ENCODE measurements around the gene ACACB. TPM values are rescaled to one million over a fixed set of nuclear protein-coding genes. Genes with fewer than 3 reads are reported as not detected.
A peak's percentile ranks its signal among the peaks of the same experiment; 100 is the strongest.

The ACACB gene
- total and polyA plus RNA-seq, 7 experiments from 2014 or later, result 3.8 to 58.3 (median 30.9) TPM

DNA sequence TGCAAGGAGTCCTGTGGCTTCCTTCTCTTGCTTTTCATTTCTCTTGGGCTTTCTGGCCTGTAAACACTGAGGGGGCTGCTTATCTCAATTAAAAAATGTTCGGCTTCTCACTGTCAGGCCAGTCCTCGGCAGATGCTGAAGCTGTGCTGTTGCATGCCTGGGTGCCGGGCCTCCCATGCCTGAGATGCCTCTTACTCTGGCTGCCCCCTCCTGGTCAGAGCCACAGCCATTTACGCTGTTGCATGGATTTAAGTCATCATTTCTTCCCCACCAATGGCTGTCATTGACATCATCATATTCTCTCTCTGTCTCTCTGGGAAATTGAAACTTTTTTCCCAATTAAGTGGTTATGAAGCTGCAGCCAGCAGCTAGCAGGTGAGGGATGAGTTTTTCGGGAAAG, 139.0 kb downstream of the ACACB start:
- no peaks in the 10 kb centered on the region for H3K4me1 ChIP-seq (ENCODE audit: control insufficient read depth in 2 of 2, insufficient read depth in 2 of 2, low read length in 2 of 2)
- Mint-ChIP-seq H3K4me1 (peaks cover 0 to 6% (median 0%) of the 10 kb centered on the region in 7 donors), H3K27ac (no peak overlapping the region), H3K27me3 (no peaks in the 10 kb centered on the region), H3K9me3 (peaks cover 7 to 31% (median 11%) of the 10 kb centered on the region in 11 donors), H3K36me3 (peaks cover 19 to 70% (median 57%) of the 10 kb centered on the region in 5 donors), H3K4me3 (no peak overlapping the region)
- intact Hi-C loops (cut with micrococcal nuclease), result no loop called here
- H3K27me3 ChIP-seq (ENCODE audit: control insufficient read depth in 2 of 2, insufficient read depth in 2 of 2, low read length in 2 of 2), result no peaks in the 10 kb centered on the region
- H3K36me3 ChIP-seq (ENCODE audit: control insufficient read depth in 2 of 3, insufficient read depth in 3 of 3, low read length in 3 of 3), result peaks cover 0 to 32% (median 0%) of the 10 kb centered on the region in 3 experiments
- H3K27ac ChIP-seq (ENCODE audit: low read depth, low read length), result no peak overlapping the region
- ChIA-PET POLR2A (no interaction called here), CTCF (no interaction called here)
- no peak for ATAC-seq
- H3K9me3 ChIP-seq (ENCODE audit: control insufficient read depth in 2 of 3, low read length in 3 of 3), result peaks cover 0 to 12% (median 0%) of the 10 kb centered on the region in 3 experiments
- no peak overlapping the region for H3K4me3 ChIP-seq (ENCODE audit: low read length)
- DNase-seq, result no peak

GRCh38 chr12:109256011-109256410, 139.6 kb downstream of the ACACB start:
- peaks cover 7 to 29% (median 11%) of the 10 kb centered on the region in 11 donors for H3K9me3 Mint-ChIP-seq
- peaks cover 0 to 6% (median 0%) of the 10 kb centered on the region in 7 donors for H3K4me1 Mint-ChIP-seq
- DNase-seq (no peak), ATAC-seq (no peak)
- ChIA-PET CTCF (no interaction called here), POLR2A (no interaction called here)
- no peaks in the 10 kb centered on the region for H3K27me3 Mint-ChIP-seq
- no peak overlapping the region for H3K4me3 ChIP-seq (ENCODE audit: low read length)
- no peaks in the 10 kb centered on the region for H3K27me3 ChIP-seq (ENCODE audit: control insufficient read depth in 2 of 2, insufficient read depth in 2 of 2, low read length in 2 of 2)
- intact Hi-C loops (cut with micrococcal nuclease), result no loop called here
- H3K36me3 ChIP-seq (ENCODE audit: control insufficient read depth in 2 of 3, insufficient read depth in 3 of 3, low read length in 3 of 3), result peaks cover 0 to 39% (median 0%) of the 10 kb centered on the region in 3 experiments
- H3K27ac Mint-ChIP-seq, result no peak overlapping the region
- no peak overlapping the region for H3K4me3 Mint-ChIP-seq
- H3K4me1 ChIP-seq (ENCODE audit: control insufficient read depth in 2 of 2, insufficient read depth in 2 of 2, low read length in 2 of 2), result no peaks in the 10 kb centered on the region
- H3K9me3 ChIP-seq (ENCODE audit: control insufficient read depth in 2 of 3, low read length in 3 of 3), result peaks cover 0 to 12% (median 0%) of the 10 kb centered on the region in 3 experiments
- peaks cover 19 to 72% (median 60%) of the 10 kb centered on the region in 5 donors for H3K36me3 Mint-ChIP-seq
- H3K27ac ChIP-seq (ENCODE audit: low read depth, low read length), result no peak overlapping the region

GRCh38 chr12:109258201-109258600, 141.8 kb downstream of the ACACB start:
- H3K4me3 Mint-ChIP-seq, result no peak overlapping the region
- intact Hi-C loops (cut with micrococcal nuclease), result no loop called here
- CTCF ChIA-PET, result no interaction called here
- peaks cover 3 to 18% (median 8%) of the 10 kb centered on the region in 11 donors for H3K9me3 Mint-ChIP-seq
- DNase-seq (no peak), ATAC-seq (no peak)
- Histone ChIP-seq H3K27ac (ENCODE audit: low read depth, low read length) (no peak overlapping the region), H3K9me3 (ENCODE audit: control insufficient read depth in 2 of 3, low read length in 3 of 3) (peaks cover 0 to 10% (median 0%) of the 10 kb centered on the region in 3 experiments), H3K4me1 (ENCODE audit: control insufficient read depth in 2 of 2, insufficient read depth in 2 of 2, low read length in 2 of 2) (no peaks in the 10 kb centered on the region), H3K4me3 (ENCODE audit: low read length) (no peak overlapping the region), H3K36me3 (ENCODE audit: control insufficient read depth in 2 of 3, insufficient read depth in 3 of 3, low read length in 3 of 3) (peaks cover 0 to 36% (median 0%) of the 10 kb centered on the region in 3 experiments), H3K27me3 (ENCODE audit: control insufficient read depth in 2 of 2, insufficient read depth in 2 of 2, low read length in 2 of 2) (no peaks in the 10 kb centered on the region)
- no peaks in the 10 kb centered on the region for H3K27me3 Mint-ChIP-seq
- H3K36me3 Mint-ChIP-seq, result peaks cover 14 to 67% (median 58%) of the 10 kb centered on the region in 5 donors
- POLR2A ChIA-PET, result no interaction called here
- no peak overlapping the region for H3K27ac Mint-ChIP-seq
- H3K4me1 Mint-ChIP-seq, result peaks cover 0 to 6% (median 0%) of the 10 kb centered on the region in 7 donors

DNA sequence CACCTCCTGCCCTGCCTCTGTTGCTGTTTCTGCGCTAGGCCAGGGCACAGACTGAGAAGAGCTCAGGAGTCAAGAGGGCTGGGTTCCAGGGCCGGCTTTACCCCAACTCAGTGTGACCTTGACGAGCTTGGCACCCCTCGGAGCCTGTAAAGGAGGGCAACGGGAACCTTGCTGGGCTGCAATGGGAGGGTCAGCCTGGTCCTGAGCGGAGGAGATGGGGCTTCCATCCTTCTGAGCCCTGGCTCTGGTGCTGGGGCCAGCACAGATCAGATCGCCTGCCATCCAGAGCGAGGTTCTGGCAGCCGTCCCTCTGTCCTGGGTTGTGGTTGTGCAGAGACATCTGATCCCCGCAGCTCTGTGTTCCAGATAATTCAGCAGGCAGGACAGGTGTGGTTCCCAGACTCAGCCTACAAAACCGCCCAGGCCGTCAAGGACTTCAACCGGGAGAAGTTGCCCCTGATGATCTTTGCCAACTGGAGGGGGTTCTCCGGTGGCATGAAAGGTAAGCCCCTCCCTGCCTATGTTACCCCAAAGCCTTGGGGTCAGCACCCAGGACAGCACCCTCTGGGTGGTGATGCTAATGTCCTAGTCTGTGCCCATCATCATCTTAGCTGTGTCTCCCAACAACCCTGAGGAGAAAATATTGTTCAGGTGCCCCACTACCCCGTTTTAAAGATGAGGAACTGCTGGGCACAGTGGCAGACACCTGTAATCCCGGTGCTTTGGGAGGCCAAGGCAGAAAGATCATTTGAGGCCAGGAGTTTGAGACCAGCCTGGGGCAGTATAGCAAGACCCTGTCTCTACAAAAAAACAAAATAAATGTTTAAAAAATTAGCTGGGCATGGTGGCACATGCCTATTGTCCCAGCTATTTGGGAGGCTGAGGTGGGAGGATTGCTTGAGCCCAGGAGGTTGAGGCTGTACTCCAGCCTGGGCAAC, 142.5 kb downstream of the ACACB start:
- Mint-ChIP-seq H3K27me3 (no peaks in the 10 kb centered on the region), H3K4me3 (no peak overlapping the region), H3K9me3 (peaks cover 0 to 16% (median 3%) of the 10 kb centered on the region in 11 donors), H3K27ac (no peak overlapping the region), H3K4me1 (peaks cover 0 to 6% (median 0%) of the 10 kb centered on the region in 7 donors), H3K36me3 (peaks cover 8 to 66% (median 58%) of the 10 kb centered on the region in 5 donors)
- H3K27ac ChIP-seq (ENCODE audit: low read depth, low read length), result no peak overlapping the region
- POLR2A ChIA-PET, result interaction anchor here (0.5 kb wide), 1 partner anchor 25 kb away, joined by 4 read pairs; no protein-coding TSS in a partner anchor
- CTCF ChIA-PET, result no interaction called here
- peaks cover 0 to 33% (median 0%) of the 10 kb centered on the region in 3 experiments for H3K36me3 ChIP-seq (ENCODE audit: control insufficient read depth in 2 of 3, insufficient read depth in 3 of 3, low read length in 3 of 3)
- ATAC-seq (no peak), DNase-seq (no peak)
- H3K4me3 ChIP-seq (ENCODE audit: low read length), result no peak overlapping the region
- peaks cover 0 to 3% (median 0%) of the 10 kb centered on the region in 3 experiments for H3K9me3 ChIP-seq (ENCODE audit: control insufficient read depth in 2 of 3, low read length in 3 of 3)
- intact Hi-C loops (cut with micrococcal nuclease), result no loop called here
- H3K4me1 ChIP-seq (ENCODE audit: control insufficient read depth in 2 of 2, insufficient read depth in 2 of 2, low read length in 2 of 2), result no peaks in the 10 kb centered on the region
- no peaks in the 10 kb centered on the region for H3K27me3 ChIP-seq (ENCODE audit: control insufficient read depth in 2 of 2, insufficient read depth in 2 of 2, low read length in 2 of 2)

- CTCF ChIA-PET, result no interaction called here
- Histone ChIP-seq H3K4me1 (ENCODE audit: control insufficient read depth in 2 of 2, insufficient read depth in 2 of 2, low read length in 2 of 2) (no peaks in the 10 kb centered on the region), H3K9me3 (ENCODE audit: control insufficient read depth in 2 of 3, low read length in 3 of 3) (no peaks in the 10 kb centered on the region), H3K27me3 (ENCODE audit: control insufficient read depth in 2 of 2, insufficient read depth in 2 of 2, low read length in 2 of 2) (no peaks in the 10 kb centered on the region), H3K4me3 (ENCODE audit: low read length) (no peak overlapping the region), H3K27ac (ENCODE audit: low read depth, low read length) (no peak overlapping the region), H3K36me3 (ENCODE audit: control insufficient read depth in 2 of 3, insufficient read depth in 3 of 3, low read length in 3 of 3) (peaks cover 0 to 34% (median 0%) of the 10 kb centered on the region in 3 experiments)
- Mint-ChIP-seq H3K27me3 (no peaks in the 10 kb centered on the region), H3K36me3 (peaks cover 5 to 64% (median 56%) of the 10 kb centered on the region in 5 donors), H3K4me1 (peaks cover 0 to 6% (median 0%) of the 10 kb centered on the region in 7 donors), H3K27ac (no peak overlapping the region), H3K9me3 (peaks cover 0 to 10% (median 1%) of the 10 kb centered on the region in 11 donors), H3K4me3 (no peak overlapping the region)
- intact Hi-C loops (cut with micrococcal nuclease), result no loop called here
- no peak for DNase-seq
- no peak for ATAC-seq
- POLR2A ChIA-PET, result interaction anchor here (0.5 kb wide), 1 partner anchor 24 kb away, joined by 4 read pairs; no protein-coding TSS in a partner anchor
Observed at GRCh38 chr12:109259545-109259895, 143.1 kb downstream of the ACACB start.

- intact Hi-C loops (cut with micrococcal nuclease), result no loop called here
- H3K9me3 Mint-ChIP-seq, result peaks cover 0 to 5% (median 0%) of the 10 kb centered on the region in 11 donors
Observed at GRCh38 chr12:109261087-109261486, 144.7 kb downstream of the ACACB start.

More at GRCh38 chr12:109261087-109261486, 144.7 kb downstream of the ACACB start:
- Mint-ChIP-seq H3K4me3 (no peak overlapping the region), H3K36me3 (peaks cover 0 to 55% (median 42%) of the 10 kb centered on the region in 5 donors), H3K4me1 (peaks cover 0 to 6% (median 0%) of the 10 kb centered on the region in 7 donors), H3K27me3 (no peaks in the 10 kb centered on the region), H3K27ac (peak overlapping the region in 1 of 9 donors; percentile 36)
- Histone ChIP-seq H3K27ac (ENCODE audit: low read depth, low read length) (no peak overlapping the region), H3K9me3 (ENCODE audit: control insufficient read depth in 2 of 3, low read length in 3 of 3) (no peaks in the 10 kb centered on the region), H3K27me3 (ENCODE audit: control insufficient read depth in 2 of 2, insufficient read depth in 2 of 2, low read length in 2 of 2) (no peaks in the 10 kb centered on the region), H3K36me3 (ENCODE audit: control insufficient read depth in 2 of 3, insufficient read depth in 3 of 3, low read length in 3 of 3) (peaks cover 0 to 49% (median 0%) of the 10 kb centered on the region in 3 experiments), H3K4me1 (ENCODE audit: control insufficient read depth in 2 of 2, insufficient read depth in 2 of 2, low read length in 2 of 2) (no peaks in the 10 kb centered on the region), H3K4me3 (ENCODE audit: low read length) (no peak overlapping the region)
- POLR2A ChIA-PET, result no interaction called here
- no peak for ATAC-seq
- CTCF ChIA-PET, result no interaction called here
- DNase-seq, result no peak
